ENCODE results near the gene MSRB1.
A peak's percentile ranks its signal among the peaks of the same experiment; 100 is the strongest.

Gene MSRB1

DNA sequence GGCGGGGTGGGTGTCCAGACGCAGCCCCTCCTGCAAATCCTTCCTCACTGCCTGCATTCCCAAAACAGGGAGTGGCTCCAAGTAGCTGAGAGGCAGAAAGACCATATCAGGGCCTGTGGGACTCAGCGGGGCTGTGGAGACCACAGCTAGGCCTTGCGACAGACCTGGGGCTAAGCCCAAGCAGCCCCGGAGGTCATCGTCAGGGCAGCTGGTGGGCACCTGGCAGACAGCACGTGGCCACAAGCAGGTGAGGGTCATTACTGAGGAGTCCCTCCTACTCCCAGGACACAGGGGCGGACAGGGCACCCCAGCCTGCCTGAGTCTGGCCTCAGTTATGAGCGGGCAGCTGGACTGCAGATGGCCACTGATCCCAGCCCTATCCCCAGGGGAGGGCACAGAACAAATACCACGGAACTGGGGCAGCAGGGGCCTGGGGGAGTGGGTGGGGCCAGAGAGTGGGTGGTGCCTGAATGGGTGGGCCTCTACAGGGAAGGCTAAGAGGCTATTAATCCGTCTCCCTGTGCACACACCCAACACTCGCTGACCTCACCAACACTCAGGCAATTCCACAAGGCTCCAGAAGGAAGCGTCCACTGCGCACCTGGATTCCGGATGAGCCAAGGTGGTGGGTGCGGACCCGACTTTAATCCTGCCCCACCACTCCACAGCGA is 33.3 kb downstream of the MSRB1 start:
- Mint-ChIP-seq H3K4me1 (peaks cover 6% of the 10 kb centered on the region), H3K27ac (no peak overlapping the region), H3K4me3 (no peak overlapping the region), H3K9me3 (no peaks in the 10 kb centered on the region), H3K27me3 (ENCODE audit: low read depth) (peaks cover 30% of the 10 kb centered on the region), H3K36me3 (ENCODE audit: low read depth) (no peaks in the 10 kb centered on the region)
- TF ChIP-seq, protein P1, sequence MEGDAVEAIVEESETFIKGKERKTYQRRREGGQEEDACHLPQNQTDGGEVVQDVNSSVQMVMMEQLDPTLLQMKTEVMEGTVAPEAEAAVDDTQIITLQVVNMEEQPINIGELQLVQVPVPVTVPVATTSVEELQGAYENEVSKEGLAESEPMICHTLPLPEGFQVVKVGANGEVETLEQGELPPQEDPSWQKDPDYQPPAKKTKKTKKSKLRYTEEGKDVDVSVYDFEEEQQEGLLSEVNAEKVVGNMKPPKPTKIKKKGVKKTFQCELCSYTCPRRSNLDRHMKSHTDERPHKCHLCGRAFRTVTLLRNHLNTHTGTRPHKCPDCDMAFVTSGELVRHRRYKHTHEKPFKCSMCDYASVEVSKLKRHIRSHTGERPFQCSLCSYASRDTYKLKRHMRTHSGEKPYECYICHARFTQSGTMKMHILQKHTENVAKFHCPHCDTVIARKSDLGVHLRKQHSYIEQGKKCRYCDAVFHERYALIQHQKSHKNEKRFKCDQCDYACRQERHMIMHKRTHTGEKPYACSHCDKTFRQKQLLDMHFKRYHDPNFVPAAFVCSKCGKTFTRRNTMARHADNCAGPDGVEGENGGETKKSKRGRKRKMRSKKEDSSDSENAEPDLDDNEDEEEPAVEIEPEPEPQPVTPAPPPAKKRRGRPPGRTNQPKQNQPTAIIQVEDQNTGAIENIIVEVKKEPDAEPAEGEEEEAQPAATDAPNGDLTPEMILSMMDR (IDR thresholded peaks at IDR 0.05; ENCODE audit: unreplicated experiment in 3 of 3), result no peak

DNA sequence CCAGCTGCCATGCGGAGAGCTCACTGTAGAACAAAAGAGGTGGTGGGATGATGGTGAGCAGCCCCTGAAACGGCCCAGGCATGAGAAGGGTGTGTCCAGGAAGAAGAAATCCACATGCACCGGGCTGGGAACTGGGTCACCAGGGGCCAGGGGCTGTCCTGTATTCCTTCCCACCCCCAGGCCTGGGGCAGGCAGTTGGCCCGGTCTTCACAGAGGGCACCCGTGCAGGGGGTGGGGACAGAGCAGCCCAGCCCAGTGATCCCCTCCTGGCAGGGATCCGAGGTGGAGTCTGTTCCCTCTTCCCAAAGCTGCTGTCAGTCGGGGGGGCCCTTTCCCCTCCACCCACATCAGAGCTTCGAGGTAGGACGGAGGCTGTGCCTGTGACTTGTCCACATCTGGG is 34.0 kb downstream of the MSRB1 start:
- TF ChIP-seq, protein P1 (IDR thresholded peaks at IDR 0.05; ENCODE audit: unreplicated experiment in 3 of 3), result no peak
- Mint-ChIP-seq H3K4me3 (no peak overlapping the region), H3K4me1 (peaks cover 12% of the 10 kb centered on the region), H3K36me3 (ENCODE audit: low read depth) (no peaks in the 10 kb centered on the region), H3K27ac (no peak overlapping the region), H3K27me3 (ENCODE audit: low read depth) (peaks cover 29% of the 10 kb centered on the region), H3K9me3 (no peaks in the 10 kb centered on the region)

DNA sequence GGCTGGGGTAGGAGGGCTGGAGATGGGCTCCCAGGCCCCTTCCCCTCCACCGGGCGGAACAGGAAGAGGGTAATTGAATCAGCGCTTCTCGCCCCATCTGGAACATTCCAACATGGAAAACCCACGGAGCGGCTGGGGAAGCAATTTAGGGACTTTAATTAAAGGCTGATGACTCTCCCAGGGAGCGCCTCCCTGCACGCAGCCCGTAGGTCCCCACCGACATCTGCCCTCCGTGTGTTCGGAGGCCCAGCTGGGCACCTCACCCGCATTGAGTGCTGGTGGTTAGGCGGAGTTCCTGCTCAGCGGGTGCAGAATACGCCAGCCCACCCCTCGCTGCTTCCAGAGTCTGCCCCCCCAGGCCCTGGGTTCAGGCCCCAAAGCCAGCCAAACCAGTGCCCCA is 34.8 kb downstream of the MSRB1 start:
- Mint-ChIP-seq H3K4me1 (peaks cover 12% of the 10 kb centered on the region), H3K36me3 (ENCODE audit: low read depth) (no peaks in the 10 kb centered on the region), H3K4me3 (no peak overlapping the region), H3K27me3 (ENCODE audit: low read depth) (peaks cover 29% of the 10 kb centered on the region), H3K27ac (no peak overlapping the region), H3K9me3 (no peaks in the 10 kb centered on the region)
- TF ChIP-seq, protein P1 (IDR thresholded peaks at IDR 0.05; ENCODE audit: unreplicated experiment in 3 of 3), result no peak

DNA sequence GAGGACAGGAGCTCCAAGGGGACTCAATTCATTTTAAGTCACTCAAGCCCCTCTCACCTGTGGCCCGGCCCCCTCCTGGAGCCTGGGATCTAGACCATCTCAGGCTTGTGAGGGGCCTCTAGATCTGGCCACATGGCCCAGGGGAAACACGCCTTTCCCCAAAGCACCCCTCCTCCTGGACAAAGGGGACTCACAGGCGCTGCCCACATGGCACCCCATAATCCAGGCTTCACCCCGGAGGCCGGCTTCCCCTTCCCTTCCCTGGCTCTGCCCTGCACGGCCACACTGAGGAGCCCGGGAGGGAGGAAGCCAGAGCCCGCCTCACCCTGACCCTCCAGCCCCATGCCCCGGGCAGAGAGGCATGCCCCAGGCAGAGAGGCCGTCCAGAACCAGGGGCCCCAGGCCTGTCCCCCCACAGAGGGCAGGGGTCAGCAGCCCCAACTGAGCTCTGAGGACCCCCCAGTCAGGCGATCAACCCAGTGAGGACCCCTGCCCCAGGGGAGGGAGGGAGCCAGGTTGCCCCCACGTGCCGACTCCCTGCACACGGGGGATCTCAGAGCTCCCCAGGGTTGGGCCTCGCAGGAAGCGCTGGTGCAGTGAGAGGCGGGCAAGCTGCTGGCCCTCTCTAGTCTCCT is 35.7 kb downstream of the MSRB1 start:
- no peaks in the 10 kb centered on the region for H3K36me3 Mint-ChIP-seq (ENCODE audit: low read depth)
- H3K27ac Mint-ChIP-seq, result no peak overlapping the region
- no peak overlapping the region for H3K4me3 Mint-ChIP-seq
- no peaks in the 10 kb centered on the region for H3K9me3 Mint-ChIP-seq
- TF ChIP-seq, protein P1 (IDR thresholded peaks at IDR 0.05; ENCODE audit: unreplicated experiment in 3 of 3), result no peak
- peaks cover 16% of the 10 kb centered on the region for H3K4me1 Mint-ChIP-seq
- H3K27me3 Mint-ChIP-seq (ENCODE audit: low read depth), result peaks cover 24% of the 10 kb centered on the region

DNA sequence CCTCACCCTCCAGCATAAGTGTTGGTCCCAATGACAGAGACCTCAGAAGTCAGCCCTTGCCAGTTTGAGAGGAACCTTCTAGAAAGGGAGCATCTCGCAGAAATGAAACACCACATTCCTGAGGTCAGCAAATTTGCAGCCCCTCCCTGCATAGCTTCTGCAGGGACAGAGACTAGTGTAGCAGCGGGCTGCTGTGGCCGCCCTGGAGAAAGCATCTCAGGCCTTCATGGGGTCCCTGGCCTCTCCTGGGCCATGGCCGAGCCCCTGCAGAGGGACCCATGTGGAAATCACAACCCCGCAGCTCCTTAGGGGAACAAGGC is 36.2 kb downstream of the MSRB1 start:
- TF ChIP-seq, protein P1 (IDR thresholded peaks at IDR 0.05; ENCODE audit: unreplicated experiment in 3 of 3), result no peak
- Mint-ChIP-seq H3K4me1 (peaks cover 16% of the 10 kb centered on the region), H3K9me3 (no peaks in the 10 kb centered on the region), H3K27me3 (ENCODE audit: low read depth) (peaks cover 23% of the 10 kb centered on the region), H3K4me3 (no peak overlapping the region), H3K27ac (peak overlapping the region in 1 of 3 experiments; percentile 52), H3K36me3 (ENCODE audit: low read depth) (no peaks in the 10 kb centered on the region)

Measured in nephron (organoid).